Natural killer cell treated with Interleukin-12 subunit alpha and Interleukin-12 subunit beta and Interleukin-15 and Interleukin-18, amount 100 ng/mL, for 72 hours (primary cell): ENCODE results near the gene EFHD2. TPM values are rescaled to one million over a fixed set of nuclear protein-coding genes. Genes with fewer than 3 reads are reported as not detected.
A peak's percentile ranks its signal among the peaks of the same experiment; 100 is the strongest.
"Not testable (repeated sequence)": the region's sequence is repeated elsewhere in the genome, so short reads cannot be mapped to it uniquely, and the experiment has no call there.

Source experiments
- ATAC-seq, 2 donors: fragments of 150-1000 bp; cut with Tn5 transposase in 1 of 2; sonication (Bioruptor Pico), chemical (Tn5 transposase) in 1 of 2; 2 replicates each; pipeline ENCODE4 v1.10.0; 2021
- DNase-seq: peaks from one replicate; pipeline ENCODE4 v3.0.0; 2022; ENCODE audit warnings: low spot score
- H3K27ac Mint-ChIP-seq, 2 donors: 1 replicate in 1 of 2; 2 replicates in 1 of 2; pipeline ENCODE4 v1.8.0; 2022; ENCODE audit warnings: mixed read lengths in 2 of 2, mild to moderate bottlenecking in 1 of 2, moderate library complexity in 1 of 2
- H3K27me3 Mint-ChIP-seq, 2 donors: 1 replicate in 1 of 2; 2 replicates in 1 of 2; pipeline ENCODE4 v1.8.0; 2022; ENCODE audit warnings: mixed read lengths in 2 of 2
- H3K36me3 Mint-ChIP-seq: one replicate; pipeline ENCODE4 v1.8.0; 2022; ENCODE audit warnings: mixed read lengths
- H3K4me1 Mint-ChIP-seq, 2 donors: 1 replicate in 1 of 2; 2 replicates in 1 of 2; pipeline ENCODE4 v1.8.0; 2022; ENCODE audit warnings: low read depth in 2 of 2, mixed read lengths in 2 of 2, mild to moderate bottlenecking in 1 of 2
- H3K4me3 Mint-ChIP-seq: one replicate; pipeline ENCODE4 v1.8.0; 2022; ENCODE audit warnings: mixed read lengths
- H3K9me3 Mint-ChIP-seq: 2 replicates; pipeline ENCODE4 v1.8.0; 2022; ENCODE audit warnings: mixed read lengths
- total RNA-seq, 2 donors: library from RNA; stranded (reverse); gene quantifications; one replicate each; pipeline ENCODE4 v1.2.3, GENCODE V29; 2022

The EFHD2 gene
- total RNA-seq, 2 donors from 2014 or later, result 164 to 185 TPM

GRCh38 chr1:15468145-15468544 lies 58.5 kb downstream of the EFHD2 start:
- Mint-ChIP-seq H3K36me3 (no peaks in the 10 kb centered on the region), H3K27me3 (no peaks in the 10 kb centered on the region), H3K4me1 (no peaks in the 10 kb centered on the region), H3K27ac (no peak overlapping the region), H3K9me3 (no peaks in the 10 kb centered on the region), H3K4me3 (no peak overlapping the region)
- ATAC-seq (no peak), DNase-seq (no peak)

- no peak for DNase-seq
- H3K36me3 Mint-ChIP-seq, result no peaks in the 10 kb centered on the region
- H3K4me1 Mint-ChIP-seq, result no peaks in the 10 kb centered on the region
- no peak overlapping the region for H3K4me3 Mint-ChIP-seq
- no peaks in the 10 kb centered on the region for H3K9me3 Mint-ChIP-seq
- no peak for ATAC-seq
- no peaks in the 10 kb centered on the region for H3K27me3 Mint-ChIP-seq
- no peak overlapping the region for H3K27ac Mint-ChIP-seq
These were observed 59.7 kb downstream of the EFHD2 start for GRCh38 chr1:15469361-15469760.

- not testable (repeated sequence) for H3K36me3 Mint-ChIP-seq, H3K9me3 Mint-ChIP-seq, H3K27me3 Mint-ChIP-seq, DNase-seq, H3K4me3 Mint-ChIP-seq, H3K27ac Mint-ChIP-seq, H3K4me1 Mint-ChIP-seq
- peak in 1 of 2 donors; percentile 31 for ATAC-seq
These were observed 60.2 kb downstream of the EFHD2 start for GRCh38 chr1:15469821-15470448.

- H3K36me3 Mint-ChIP-seq, DNase-seq, H3K9me3 Mint-ChIP-seq, ATAC-seq, H3K4me3 Mint-ChIP-seq, H3K4me1 Mint-ChIP-seq, H3K27ac Mint-ChIP-seq, H3K27me3 Mint-ChIP-seq: not testable (repeated sequence)
These were observed 61.4 kb downstream of the EFHD2 start for GRCh38 chr1:15471067-15471466.

GRCh38 chr1:15471723-15472122 lies 62.0 kb downstream of the EFHD2 start:
- not testable (repeated sequence) for H3K4me1 Mint-ChIP-seq, H3K9me3 Mint-ChIP-seq, H3K27ac Mint-ChIP-seq, H3K4me3 Mint-ChIP-seq, H3K36me3 Mint-ChIP-seq, DNase-seq, ATAC-seq, H3K27me3 Mint-ChIP-seq

GRCh38 chr1:15472587-15472986 lies 62.9 kb downstream of the EFHD2 start:
- Mint-ChIP-seq H3K9me3 (no peaks in the 10 kb centered on the region), H3K4me1 (no peaks in the 10 kb centered on the region), H3K4me3 (no peak overlapping the region), H3K27ac (no peak overlapping the region), H3K36me3 (no peaks in the 10 kb centered on the region), H3K27me3 (no peaks in the 10 kb centered on the region)
- DNase-seq (no peak), ATAC-seq (no peak)

GRCh38 chr1:15475752-15476314 lies 66.1 kb downstream of the EFHD2 start, which contains the start of gene CELA2B:
CELA2B (plus strand) TSS chr1:15476104; CDS start chr1:15476126, 22 bp downstream.
- ATAC-seq (no peak), DNase-seq (no peak)
- Mint-ChIP-seq H3K4me1 (no peaks in the 10 kb centered on the region), H3K27ac (no peak within 1 kb of the TSS), H3K4me3 (no peak within 1 kb of the TSS), H3K36me3 (no peaks in the 10 kb centered on the region), H3K9me3 (no peaks in the 10 kb centered on the region), H3K27me3 (no peaks in the 10 kb centered on the region)

- no peaks in the 10 kb centered on the region for H3K4me1 Mint-ChIP-seq
- no peak overlapping the region for H3K4me3 Mint-ChIP-seq
- DNase-seq (no peak), ATAC-seq (no peak)
- H3K9me3 Mint-ChIP-seq, result no peaks in the 10 kb centered on the region
- no peak overlapping the region for H3K27ac Mint-ChIP-seq
- no peaks in the 10 kb centered on the region for H3K36me3 Mint-ChIP-seq
- H3K27me3 Mint-ChIP-seq, result no peaks in the 10 kb centered on the region
These were observed 67.2 kb downstream of the EFHD2 start for GRCh38 chr1:15476927-15477326.

- H3K4me1 Mint-ChIP-seq, result no peaks in the 10 kb centered on the region
- H3K9me3 Mint-ChIP-seq, result no peaks in the 10 kb centered on the region
- no peak overlapping the region for H3K27ac Mint-ChIP-seq
- DNase-seq, result no peak
- no peaks in the 10 kb centered on the region for H3K36me3 Mint-ChIP-seq
- H3K4me3 Mint-ChIP-seq, result no peak overlapping the region
- no peaks in the 10 kb centered on the region for H3K27me3 Mint-ChIP-seq
- ATAC-seq, result no peak
These were observed 68.0 kb downstream of the EFHD2 start for GRCh38 chr1:15477646-15478212.

Other genes starting within 250 kb of the EFHD2 start
- under 1 TPM in 1 of 2 donors, not detected in 1; 0.42 TPM for gene FHAD1, start 162.7 kb upstream of the EFHD2 start, total RNA-seq
- gene CTRC, start 28.6 kb downstream of the EFHD2 start, total RNA-seq, result 1 to 10 TPM in 1 of 2 donors, under 1 TPM in 1; 0.53 to 2.3 TPM
- gene CELA2A, start 46.8 kb downstream of the EFHD2 start, total RNA-seq, result not detected
- not detected for gene CELA2B, start 66.2 kb downstream of the EFHD2 start, total RNA-seq
- gene CASP9, start 114.3 kb downstream of the EFHD2 start, total RNA-seq, result 10 to 100 TPM; 15.1 to 18.0 TPM
- 10 to 100 TPM; 15.5 to 23.7 TPM for gene DNAJC16, start 117.0 kb downstream of the EFHD2 start, total RNA-seq
- 1 to 10 TPM; 3.4 to 8.6 TPM for gene AGMAT, start 175.2 kb downstream of the EFHD2 start, total RNA-seq
- gene DDI2, start 207.6 kb downstream of the EFHD2 start, total RNA-seq, result 10 to 100 TPM; 35.0 to 55.4 TPM